Neuron (in vitro differentiated cells): ENCODE results near the gene FABP3.
"Not testable (repeated sequence)": the region's sequence is repeated elsewhere in the genome, so short reads cannot be mapped to it uniquely, and the experiment has no call there.

ENCODE experiments used
- H2AFZ ChIP-seq: one replicate; pipeline ENCODE4 v1.6.1; 2013; ENCODE audit warnings: low read depth, mild to moderate bottlenecking, inconsistent platforms, low read length, moderate library complexity
- H3K27me3 ChIP-seq: one replicate; pipeline ENCODE4 v1.6.1; 2013; ENCODE audit warnings: low read length; ENCODE audit not compliant: insufficient read depth
- H3K36me3 ChIP-seq: one replicate; pipeline ENCODE4 v1.6.1; 2013; ENCODE audit warnings: low read length; ENCODE audit not compliant: insufficient read depth
- H3K4me1 ChIP-seq: one replicate; pipeline ENCODE4 v1.6.1; 2013; ENCODE audit warnings: low read length; ENCODE audit not compliant: insufficient read depth
- H3K4me3 ChIP-seq: 2 replicates; pipeline ENCODE4 v1.5.1; 2013; ENCODE audit warnings: mild to moderate bottlenecking, low read length, moderate library complexity
- H3K9me3 ChIP-seq: one replicate; pipeline ENCODE4 v1.6.1; 2013; ENCODE audit warnings: low read length

Gene FABP3

GRCh38 chr1:31390071-31390470, 17.2 kb upstream of the FABP3 start:
- Histone ChIP-seq H3K36me3 (no peaks in the 10 kb centered on the region), H2AFZ (no peak overlapping the region), H3K9me3 (no peaks in the 10 kb centered on the region), H3K4me3 (no peak overlapping the region), H3K4me1 (peaks cover 4% of the 10 kb centered on the region), H3K27me3 (no peaks in the 10 kb centered on the region)

DNA sequence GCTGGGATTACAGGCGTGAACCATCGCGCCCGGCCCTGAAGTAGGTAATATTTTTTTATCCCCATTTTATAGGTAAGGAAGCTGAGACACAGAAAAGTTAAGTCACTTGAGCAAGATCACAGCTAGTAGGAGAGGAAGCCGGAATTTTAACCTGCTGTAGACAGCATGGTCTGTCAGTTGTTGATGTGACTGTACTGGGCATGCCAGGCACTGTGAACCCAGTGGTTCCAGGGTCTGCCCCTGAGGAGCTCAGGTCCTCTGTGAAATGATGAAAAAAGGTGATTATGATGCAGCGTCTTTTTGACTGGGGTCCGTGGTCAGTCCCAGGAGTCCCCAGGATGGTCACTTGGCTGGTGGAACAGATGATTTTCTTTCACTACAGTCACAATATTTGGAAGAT, 16.7 kb upstream of the FABP3 start:
- Histone ChIP-seq H3K27me3 (no peaks in the 10 kb centered on the region), H2AFZ (no peak overlapping the region), H3K36me3 (no peaks in the 10 kb centered on the region), H3K4me1 (peaks cover 2% of the 10 kb centered on the region), H3K4me3 (no peak overlapping the region), H3K9me3 (no peaks in the 10 kb centered on the region)

DNA sequence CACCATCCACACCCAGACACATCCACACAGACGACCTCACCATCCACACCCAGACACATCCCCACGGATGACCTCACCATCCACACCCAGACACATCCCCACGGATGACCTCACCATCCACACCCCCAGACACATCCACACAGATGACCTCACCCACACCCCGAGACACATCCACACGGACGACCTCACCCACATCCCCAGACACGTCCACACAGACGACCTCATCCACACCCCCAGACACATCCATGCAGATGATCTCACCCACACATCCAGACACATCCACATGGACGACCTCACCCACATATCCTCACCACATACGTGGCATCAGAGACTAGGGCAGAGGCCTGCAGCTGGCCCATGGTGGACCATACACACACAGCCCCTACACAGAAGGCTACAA, 14.7 kb upstream of the FABP3 start:
- Histone ChIP-seq H3K4me3 (no peak overlapping the region), H3K36me3 (no peaks in the 10 kb centered on the region), H3K4me1 (no peaks in the 10 kb centered on the region)

DNA sequence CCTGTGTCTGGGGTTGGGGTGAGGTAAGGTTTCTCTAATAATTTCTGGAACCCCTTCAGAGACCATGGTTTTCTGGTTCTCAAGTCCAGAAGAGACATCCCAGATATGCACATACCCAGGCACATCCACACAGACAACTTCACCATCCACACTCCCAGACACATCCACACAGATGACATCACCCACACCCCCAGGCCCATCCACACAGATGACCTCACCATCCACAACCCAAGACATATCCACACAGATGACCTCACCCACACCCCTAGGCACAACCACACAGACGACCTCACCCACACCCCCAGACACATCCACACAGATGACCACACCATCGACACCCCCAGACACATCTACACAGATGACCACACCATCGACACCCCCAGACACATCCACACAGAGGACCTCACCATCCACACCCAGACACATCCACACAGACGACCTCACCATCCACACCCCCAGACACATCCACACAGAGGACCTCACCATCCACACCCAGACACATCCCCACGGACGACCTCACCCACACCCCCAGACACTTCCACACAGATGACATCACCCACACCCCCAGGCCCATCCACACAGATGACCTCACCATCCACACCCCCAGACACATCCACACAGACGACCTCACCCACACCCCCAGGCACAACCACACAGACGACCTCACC, 13.8 kb upstream of the FABP3 start:
- H3K27me3 ChIP-seq, H3K4me3 ChIP-seq, H3K9me3 ChIP-seq, H3K4me1 ChIP-seq, H2AFZ ChIP-seq, H3K36me3 ChIP-seq: not testable (repeated sequence)

More for the DNA sequence above, 14.7 kb upstream of the FABP3 start:
- H2AFZ ChIP-seq = no peak overlapping the region
- no peaks in the 10 kb centered on the region for H3K9me3 ChIP-seq
- no peaks in the 10 kb centered on the region for H3K27me3 ChIP-seq

DNA sequence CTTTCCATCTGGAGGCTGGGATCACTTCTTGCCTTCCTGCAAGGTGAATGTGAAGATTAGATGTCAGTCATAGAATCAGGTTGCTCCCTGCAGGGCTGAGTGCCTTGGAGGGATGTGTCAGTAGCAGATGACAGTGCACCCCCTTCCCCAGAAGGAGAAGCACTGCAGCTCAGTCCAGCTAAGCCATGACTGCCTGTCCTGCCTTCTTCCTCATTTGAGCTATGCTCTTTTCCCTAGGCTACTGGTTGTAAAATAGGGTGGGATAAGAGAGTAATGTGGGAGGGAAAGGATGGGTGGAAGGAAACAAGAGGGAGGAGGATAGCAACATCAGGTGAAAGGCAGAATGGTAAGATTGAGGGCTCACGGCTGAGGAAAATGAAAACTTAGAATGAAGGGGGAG, 11.1 kb upstream of the FABP3 start:
- Histone ChIP-seq H3K4me1 (peaks cover 3% of the 10 kb centered on the region), H3K36me3 (no peaks in the 10 kb centered on the region), H3K4me3 (no peak overlapping the region), H3K27me3 (no peaks in the 10 kb centered on the region), H2AFZ (no peak overlapping the region), H3K9me3 (no peaks in the 10 kb centered on the region)

GRCh38 chr1:31382379-31382989, 9.6 kb upstream of the FABP3 start:
- Histone ChIP-seq H2AFZ (no peak overlapping the region), H3K36me3 (no peaks in the 10 kb centered on the region), H3K4me1 (peaks cover 3% of the 10 kb centered on the region), H3K9me3 (no peaks in the 10 kb centered on the region), H3K27me3 (no peaks in the 10 kb centered on the region), H3K4me3 (no peak overlapping the region)

- H2AFZ ChIP-seq = no peak overlapping the region
- H3K4me1 ChIP-seq = peaks cover 10% of the 10 kb centered on the region
- H3K27me3 ChIP-seq = no peaks in the 10 kb centered on the region
- no peaks in the 10 kb centered on the region for H3K9me3 ChIP-seq
- no peak overlapping the region for H3K4me3 ChIP-seq
- H3K36me3 ChIP-seq = no peaks in the 10 kb centered on the region
Measured at GRCh38 chr1:31381394-31382294, 8.8 kb upstream of the FABP3 start.

DNA sequence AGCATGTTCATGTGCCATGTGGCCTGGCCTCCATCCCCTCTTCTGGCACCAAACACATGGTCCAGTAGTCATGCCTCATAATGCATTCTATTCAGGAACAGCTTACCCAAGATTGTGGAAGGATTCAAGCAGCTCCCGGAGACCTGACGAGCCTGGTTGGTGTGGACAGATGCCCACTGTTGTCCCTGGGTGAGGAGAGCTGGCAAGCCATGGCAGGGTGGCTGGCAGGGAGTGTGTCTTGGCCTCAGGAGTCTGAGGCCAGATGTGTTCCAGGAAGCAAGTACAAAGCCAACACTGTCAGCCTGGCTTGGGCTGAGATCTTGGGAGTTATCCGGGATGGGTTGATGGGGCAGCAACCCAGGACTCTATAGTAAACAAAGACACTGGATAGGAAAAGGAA, 7.3 kb upstream of the FABP3 start:
- no peaks in the 10 kb centered on the region for H3K36me3 ChIP-seq
- H3K27me3 ChIP-seq = no peaks in the 10 kb centered on the region
- no peak overlapping the region for H3K4me3 ChIP-seq
- H3K9me3 ChIP-seq = no peaks in the 10 kb centered on the region
- H3K4me1 ChIP-seq = peaks cover 15% of the 10 kb centered on the region
- no peak overlapping the region for H2AFZ ChIP-seq

DNA sequence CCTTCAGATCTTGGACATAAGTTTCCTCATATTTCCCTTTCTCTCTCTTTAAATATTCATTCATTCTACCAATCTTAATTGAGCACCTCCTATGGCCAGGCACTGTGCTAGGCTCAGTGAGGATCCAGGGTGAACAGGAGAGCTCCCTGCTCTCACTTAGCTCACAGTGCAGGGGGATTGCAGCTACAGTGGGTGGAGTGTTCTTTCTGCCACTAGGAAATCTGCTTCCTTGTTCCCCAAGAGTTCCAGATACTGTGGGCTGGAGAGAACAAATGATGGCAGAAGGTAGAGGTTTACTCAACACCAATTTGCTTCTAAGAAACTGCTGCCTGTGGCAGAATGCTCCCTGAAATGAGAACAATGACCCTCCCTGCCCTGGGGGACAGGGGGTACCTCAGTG, 5.1 kb upstream of the FABP3 start:
- Histone ChIP-seq H3K4me3 (no peak overlapping the region), H3K4me1 (peaks cover 24% of the 10 kb centered on the region), H3K27me3 (no peaks in the 10 kb centered on the region), H3K9me3 (no peaks in the 10 kb centered on the region), H3K36me3 (no peaks in the 10 kb centered on the region), H2AFZ (no peak overlapping the region)

DNA sequence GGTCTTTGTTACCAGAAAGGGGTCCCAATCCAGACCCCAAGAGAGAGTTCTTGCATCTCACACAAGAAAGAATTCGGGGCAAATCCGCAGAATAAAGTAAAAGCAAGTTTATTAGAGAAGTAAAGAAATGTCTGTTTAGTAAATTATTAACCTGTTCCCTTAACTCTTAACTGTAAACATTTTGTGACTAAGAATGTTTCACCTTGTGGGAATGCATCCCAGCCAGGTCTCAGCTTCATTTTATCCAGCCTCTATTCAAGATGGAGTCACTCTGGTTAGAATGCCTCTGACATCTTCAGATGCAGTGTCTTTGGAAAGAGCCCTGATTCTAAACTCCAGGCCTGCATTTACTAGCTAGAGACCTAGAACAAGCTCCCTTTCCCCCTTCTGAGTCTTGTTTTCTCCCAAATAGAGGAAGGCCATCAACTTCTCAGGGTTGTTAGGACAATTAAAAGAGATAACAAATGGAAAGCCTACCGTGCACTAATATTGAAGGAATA, 4.5 kb upstream of the FABP3 start:
- Histone ChIP-seq H3K9me3 (no peaks in the 10 kb centered on the region), H3K27me3 (no peaks in the 10 kb centered on the region), H2AFZ (no peak overlapping the region), H3K4me1 (peaks cover 30% of the 10 kb centered on the region), H3K36me3 (no peaks in the 10 kb centered on the region), H3K4me3 (no peak overlapping the region)

DNA sequence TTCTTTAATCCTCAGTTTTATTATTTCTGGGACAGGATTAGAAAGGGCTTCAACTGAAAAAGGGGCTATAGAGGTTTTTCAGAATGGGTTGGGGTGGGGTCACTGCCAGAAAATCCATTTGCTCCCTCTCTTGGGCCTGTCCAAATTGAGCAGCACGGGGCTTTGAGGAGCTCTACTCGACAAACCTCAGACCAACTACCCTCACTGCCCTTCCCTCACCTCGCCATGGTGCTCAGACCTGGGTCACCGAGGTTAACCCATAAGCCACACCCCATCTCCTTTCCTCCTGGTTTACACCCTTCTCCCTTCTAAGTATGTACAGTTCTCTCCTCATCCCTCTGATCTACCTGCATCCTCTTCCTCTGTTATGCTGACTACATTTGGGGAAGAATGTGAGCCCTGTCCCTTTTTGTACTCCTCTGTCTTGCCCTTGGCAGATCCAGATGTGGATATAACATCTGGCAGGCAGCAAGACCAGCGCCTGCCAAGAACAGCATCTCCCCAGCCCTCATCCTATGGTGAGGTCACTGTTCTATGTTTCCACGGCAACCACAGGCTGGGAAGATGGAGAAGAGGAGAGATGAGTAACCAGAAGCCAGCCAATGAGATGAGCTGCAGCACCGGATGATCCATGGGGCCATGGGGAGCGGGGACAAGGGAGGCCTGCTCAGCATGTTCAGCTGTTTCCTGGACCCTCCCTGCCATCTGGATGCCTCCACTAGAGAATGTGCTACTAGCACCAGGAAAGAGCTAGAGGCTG, 3.7 kb upstream of the FABP3 start:
- Histone ChIP-seq H3K9me3 (no peaks in the 10 kb centered on the region), H3K36me3 (no peaks in the 10 kb centered on the region), H3K4me3 (no peak overlapping the region), H3K4me1 (peaks cover 35% of the 10 kb centered on the region), H3K27me3 (no peaks in the 10 kb centered on the region), H2AFZ (no peak overlapping the region)

- no peaks in the 10 kb centered on the region for H3K27me3 ChIP-seq
- H3K9me3 ChIP-seq = no peaks in the 10 kb centered on the region
- H2AFZ ChIP-seq = no peak overlapping the region
- peaks cover 35% of the 10 kb centered on the region for H3K4me1 ChIP-seq
- no peak overlapping the region for H3K4me3 ChIP-seq
- no peaks in the 10 kb centered on the region for H3K36me3 ChIP-seq
Measured at GRCh38 chr1:31374511-31375196, 1.8 kb upstream of the FABP3 start.
